GM23338 (cell line): ENCODE measurements around the gene NOXA1. TPM values are rescaled to one million over a fixed set of nuclear protein-coding genes. Genes with fewer than 3 reads are reported as not detected.
A peak's percentile ranks its signal among the peaks of the same experiment; 100 is the strongest.

ENCODE experiments used
- ATAC-seq: fragments of 200-7000 bp; cut with Tn5 transposase; 3 replicates; pipeline ENCODE4 v1.9.1; 2020
- DNase-seq: peaks from one replicate; pipeline ENCODE4 v3.0.0-alpha.2; 2015; ENCODE audit warnings: low spot score
- H2AFZ ChIP-seq: fragments of 200-600 bp; sonication (generic); 2 replicates; pipeline ENCODE4 v1.8.0; 2016; ENCODE audit warnings: antibody characterized with exemption, mild to moderate bottlenecking, moderate library complexity
- H3F3A ChIP-seq: fragments of 200-600 bp; sonication (generic); replicated peaks from 2 replicates; pipeline ENCODE4 v1.8.0; 2017; ENCODE audit warnings: antibody characterized with exemption, mixed run types, low read depth
- H3K27ac ChIP-seq: fragments of 200-600 bp; sonication (generic); 2 replicates; pipeline ENCODE4 v1.6.1; 2016; ENCODE audit warnings: low read depth
- H3K27me3 ChIP-seq: fragments of 200-600 bp; sonication (generic); 2 replicates; pipeline ENCODE4 v1.8.0; 2016; ENCODE audit warnings: mild to moderate bottlenecking, mixed run types, moderate library complexity; ENCODE audit not compliant: insufficient read depth
- H3K36me3 ChIP-seq: fragments of 200-600 bp; sonication (generic); 2 replicates; pipeline ENCODE4 v1.8.0; 2016; ENCODE audit warnings: mild to moderate bottlenecking; ENCODE audit not compliant: insufficient read depth
- H3K4me1 ChIP-seq: fragments of 200-600 bp; sonication (generic); 2 replicates; pipeline ENCODE4 v1.8.0; 2016; ENCODE audit warnings: mild to moderate bottlenecking, moderate library complexity; ENCODE audit not compliant: insufficient read depth
- H3K4me2 ChIP-seq: fragments of 200-600 bp; sonication (generic); 2 replicates; pipeline ENCODE4 v1.7.1; 2017; ENCODE audit warnings: mixed run types
- H3K4me3 ChIP-seq: fragments of 200-600 bp; sonication (generic); 2 replicates; pipeline ENCODE4 v1.6.1; 2016; ENCODE audit warnings: mixed run types
- H3K79me2 ChIP-seq: fragments of 200-600 bp; sonication (generic); replicated peaks from 2 replicates; pipeline ENCODE4 v1.8.0; 2017; ENCODE audit warnings: mild to moderate bottlenecking; ENCODE audit not compliant: insufficient read depth
- H3K9me2 ChIP-seq: fragments of 200-600 bp; sonication (generic); 2 replicates; pipeline ENCODE4 v1.8.0; 2017; ENCODE audit not compliant: insufficient read depth
- H4K20me1 ChIP-seq: fragments of 200-600 bp; sonication (generic); replicated peaks from 2 replicates; pipeline ENCODE4 v1.8.0; 2017; ENCODE audit warnings: mild to moderate bottlenecking; ENCODE audit not compliant: insufficient read depth
- H3K27ac Mint-ChIP-seq: 2 replicates; pipeline ENCODE4 v1.8.0; 2020; ENCODE audit warnings: inconsistent platforms, mild to moderate bottlenecking, moderate library complexity, mixed read lengths
- H3K27me3 Mint-ChIP-seq: 3 replicates; pipeline ENCODE4 v1.8.0; 2022; ENCODE audit warnings: low read depth, mild to moderate bottlenecking, moderate library complexity, mixed read lengths, inconsistent platforms; ENCODE audit not compliant: insufficient read depth, poor library complexity
- H3K36me3 Mint-ChIP-seq: 3 replicates; pipeline ENCODE4 v1.8.0; 2021; ENCODE audit warnings: low read depth, mild to moderate bottlenecking, inconsistent platforms, moderate library complexity, mixed read lengths
- H3K4me1 Mint-ChIP-seq: 3 replicates; pipeline ENCODE4 v1.8.0; 2020; ENCODE audit warnings: mild to moderate bottlenecking, inconsistent platforms, mixed read lengths
- H3K4me3 Mint-ChIP-seq: 3 replicates; pipeline ENCODE4 v1.8.0; 2021; ENCODE audit warnings: moderate library complexity, mild to moderate bottlenecking, inconsistent platforms, mixed read lengths
- H3K9me3 Mint-ChIP-seq: 3 replicates; pipeline ENCODE4 v1.8.0; 2020; ENCODE audit warnings: moderate library complexity, mild to moderate bottlenecking, inconsistent platforms, mixed read lengths
- CREB1 ChIP-seq: fragments of 250-450 bp; sonication (Bioruptor Pico); IDR thresholded peaks from 2 replicates; pipeline ENCODE4 v1.5.0; 2020; ENCODE audit warnings: low read depth, mild to moderate bottlenecking, moderate library complexity
- EZH2 ChIP-seq: fragments of 200-600 bp; sonication (generic); IDR thresholded peaks from one replicate; pipeline ENCODE4 v1.8.0; 2017; ENCODE audit warnings: antibody characterized with exemption, mild to moderate bottlenecking, low read depth; ENCODE audit not compliant: unreplicated experiment
- EZH2phosphoT487 ChIP-seq: fragments of 200-600 bp; sonication (generic); IDR thresholded peaks from one replicate; pipeline ENCODE4 v1.8.1; 2018; ENCODE audit warnings: antibody characterized with exemption; ENCODE audit not compliant: unreplicated experiment
- JUNB ChIP-seq: IDR thresholded peaks from one replicate; pipeline ENCODE4 v1.6.1; 2016; ENCODE audit warnings: antibody characterized with exemption; ENCODE audit not compliant: unreplicated experiment
- NANOG ChIP-seq: IDR thresholded peaks from 2 replicates; pipeline ENCODE4 v1.6.1; 2016; ENCODE audit warnings: antibody characterized with exemption, borderline replicate concordance
- POLR2AphosphoS5 ChIP-seq: IDR thresholded peaks from 2 replicates; pipeline ENCODE4 v1.6.1; 2016; ENCODE audit warnings: antibody characterized with exemption, low read depth
- STAT1 ChIP-seq: IDR thresholded peaks from one replicate; pipeline ENCODE4 v1.6.1; 2016; ENCODE audit warnings: antibody characterized with exemption; ENCODE audit not compliant: unreplicated experiment
- ZNF114 ChIP-seq: fragments of 250-450 bp; sonication (Bioruptor Pico); IDR thresholded peaks from 2 replicates; pipeline ENCODE4 v1.5.0; 2020; ENCODE audit warnings: mild to moderate bottlenecking, moderate library complexity
- ZNF331 ChIP-seq: fragments of 250-450 bp; sonication (Bioruptor Pico); IDR thresholded peaks from 2 replicates; pipeline ENCODE4 v1.5.0; 2020; ENCODE audit warnings: low read depth, mild to moderate bottlenecking, moderate library complexity
- polyA plus RNA-seq: library from polyadenylated mRNA; unstranded; fragments of >200 nt; fragmentation: Nextera tagmentation; extraction: Ambion mirVana; gene quantifications from 2 replicates; pipeline ENCODE4 v1.2.1, GENCODE V29; 2016
- total RNA-seq: library from RNA; depleted of rRNA; stranded (reverse); fragments of >200 nt; shearing (Covaris generic); gene quantifications from 2 replicates; pipeline ENCODE4 v1.2.3, GENCODE V29; 2014
- TF ChIP-seq, protein P1 (sequence below), 2 experiments: fragments of 200-600 bp in 1 of 2; sonication (generic) in 1 of 2; conservative IDR thresholded peaks; 2 replicates each; pipeline versions ENCODE4 v1.5.1 to v1.6.1; 2016 to 2017; ENCODE audit warnings: antibody characterized with exemption in 2 of 2, low read depth in 2 of 2, mild to moderate bottlenecking in 2 of 2, moderate library complexity in 1 of 2
- TF ChIP-seq, protein P2 (sequence below): IDR thresholded peaks from one replicate; pipeline ENCODE4 v1.6.1; 2018; ENCODE audit warnings: antibody characterized with exemption; ENCODE audit not compliant: unreplicated experiment
- TF ChIP-seq, protein P3 (sequence below): IDR thresholded peaks from 2 replicates; pipeline ENCODE4 v1.6.1; 2016; ENCODE audit warnings: antibody characterized with exemption

Gene NOXA1
- total and polyA plus RNA-seq, 2 experiments from 2014 or later: 0.59 to 0.68 TPM

DNA sequence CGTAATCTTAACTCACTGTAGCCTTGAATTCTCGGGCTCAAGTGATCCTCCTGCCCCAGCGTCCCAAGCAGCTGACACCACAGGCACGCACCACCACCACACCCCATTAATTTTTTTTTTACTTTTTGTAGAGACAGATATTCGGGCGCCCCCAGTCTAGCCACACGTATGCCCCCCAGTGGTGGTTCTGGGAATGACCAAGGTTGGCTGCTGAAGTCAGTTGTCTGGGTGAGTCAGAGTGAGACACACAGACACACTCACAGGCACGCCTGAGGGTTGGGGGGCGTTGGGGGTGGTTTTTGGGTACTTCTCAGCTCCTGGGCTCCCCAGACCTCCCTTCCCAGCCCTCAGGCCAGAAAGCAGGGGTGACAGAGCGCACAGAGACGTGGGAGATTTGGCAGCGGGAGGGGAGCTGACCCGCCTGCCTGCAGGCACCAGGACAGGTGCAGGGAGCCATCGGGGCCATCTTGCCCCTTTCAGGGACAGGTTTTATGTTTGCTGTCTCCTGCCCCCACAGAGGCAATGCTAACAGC is 22.1 kb downstream of the NOXA1 start:
- Histone ChIP-seq H3K9me2 (no peaks in the 10 kb centered on the region), H3K4me2 (peak overlapping the region; percentile 62; the same call in 1 of the 2 replicates), H3F3A (0 out of 2 replicates have a peak, but pooled peaks cover 4% of the 10 kb centered on the region), H2AFZ (peak overlapping the region; percentile 83; the same call in 1 of the 2 replicates), H4K20me1 (no peaks in the 10 kb centered on the region), H3K79me2 (no peaks in the 10 kb centered on the region), H3K36me3 (no peaks in the 10 kb centered on the region), H3K4me3 (no peak overlapping the region), H3K27me3 (no peaks in the 10 kb centered on the region), H3K27ac (no peak overlapping the region), H3K4me1 (peaks cover 5% of the 10 kb centered on the region; the same call in 1 of the 2 replicates)
- ATAC-seq (peak; percentile 47), DNase-seq (peak; percentile 86)
- Mint-ChIP-seq H3K4me1 (peaks cover 5% of the 10 kb centered on the region), H3K27me3 (peaks cover 7% of the 10 kb centered on the region), H3K36me3 (peaks cover 3% of the 10 kb centered on the region; the same call in 1 of the 3 replicates), H3K9me3 (no peaks in the 10 kb centered on the region; the same call in 2 of the 3 replicates), H3K4me3 (peak overlapping the region; percentile 31; the same call in 1 of the 3 replicates), H3K27ac (no peak overlapping the region)
- TF ChIP-seq STAT1: no peak
- TF ChIP-seq, protein P1, sequence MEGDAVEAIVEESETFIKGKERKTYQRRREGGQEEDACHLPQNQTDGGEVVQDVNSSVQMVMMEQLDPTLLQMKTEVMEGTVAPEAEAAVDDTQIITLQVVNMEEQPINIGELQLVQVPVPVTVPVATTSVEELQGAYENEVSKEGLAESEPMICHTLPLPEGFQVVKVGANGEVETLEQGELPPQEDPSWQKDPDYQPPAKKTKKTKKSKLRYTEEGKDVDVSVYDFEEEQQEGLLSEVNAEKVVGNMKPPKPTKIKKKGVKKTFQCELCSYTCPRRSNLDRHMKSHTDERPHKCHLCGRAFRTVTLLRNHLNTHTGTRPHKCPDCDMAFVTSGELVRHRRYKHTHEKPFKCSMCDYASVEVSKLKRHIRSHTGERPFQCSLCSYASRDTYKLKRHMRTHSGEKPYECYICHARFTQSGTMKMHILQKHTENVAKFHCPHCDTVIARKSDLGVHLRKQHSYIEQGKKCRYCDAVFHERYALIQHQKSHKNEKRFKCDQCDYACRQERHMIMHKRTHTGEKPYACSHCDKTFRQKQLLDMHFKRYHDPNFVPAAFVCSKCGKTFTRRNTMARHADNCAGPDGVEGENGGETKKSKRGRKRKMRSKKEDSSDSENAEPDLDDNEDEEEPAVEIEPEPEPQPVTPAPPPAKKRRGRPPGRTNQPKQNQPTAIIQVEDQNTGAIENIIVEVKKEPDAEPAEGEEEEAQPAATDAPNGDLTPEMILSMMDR (conservative IDR thresholded peaks at IDR 0.05; ENCODE audit: low read depth in 2 of 2): peak; percentile 83 to 84

DNA sequence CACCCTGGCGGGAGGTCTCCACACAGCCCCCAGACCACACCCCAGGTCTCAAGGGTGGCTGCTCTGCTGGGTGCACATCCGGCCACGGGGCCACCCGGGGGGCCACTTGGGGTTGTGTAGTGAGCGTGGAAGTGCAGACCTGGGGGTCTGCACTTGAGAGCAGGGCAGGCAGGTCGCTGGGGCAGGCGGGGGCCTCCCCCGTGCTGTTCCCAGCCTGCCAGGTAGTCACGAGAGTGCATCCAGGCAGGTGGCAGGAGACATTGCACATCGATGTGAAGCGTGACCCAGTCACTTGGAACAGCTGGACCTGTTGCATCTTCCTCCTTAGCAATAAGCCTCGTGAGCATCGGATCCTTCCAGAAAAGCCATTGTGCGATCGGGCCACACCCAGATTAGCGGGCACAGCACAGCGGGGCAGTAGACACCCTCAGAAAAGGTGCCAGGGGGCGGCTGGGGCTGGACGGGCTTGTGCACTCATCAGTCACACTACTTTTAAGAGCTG is 22.8 kb downstream of the NOXA1 start:
- ATAC-seq: no peak
- Histone ChIP-seq H3K4me2 (no peak overlapping the region), H3F3A (0 out of 2 replicates have a peak, but pooled peaks cover 4% of the 10 kb centered on the region), H3K27me3 (no peaks in the 10 kb centered on the region), H3K9me2 (no peaks in the 10 kb centered on the region), H3K4me1 (peaks cover 5% of the 10 kb centered on the region; the same call in 1 of the 2 replicates), H2AFZ (no peak overlapping the region), H3K4me3 (no peak overlapping the region), H3K79me2 (no peaks in the 10 kb centered on the region), H3K27ac (no peak overlapping the region), H4K20me1 (no peaks in the 10 kb centered on the region), H3K36me3 (no peaks in the 10 kb centered on the region)
- H3K4me1 Mint-ChIP-seq: peaks cover 5% of the 10 kb centered on the region
- DNase-seq: no peak
- H3K27ac Mint-ChIP-seq: no peak overlapping the region
- H3K4me3 Mint-ChIP-seq: no peak overlapping the region
- H3K27me3 Mint-ChIP-seq: peaks cover 7% of the 10 kb centered on the region
- TF ChIP-seq EZH2 (no peak), POLR2AphosphoS5 (no peak), ZNF331 (CRISPR knock-in tag) (no peak), EZH2phosphoT487 (no peak), ZNF114 (CRISPR knock-in tag) (no peak), JUNB (no peak), STAT1 (no peak), NANOG (no peak), CREB1 (CRISPR knock-in tag) (no peak)
- TF ChIP-seq, protein P2, sequence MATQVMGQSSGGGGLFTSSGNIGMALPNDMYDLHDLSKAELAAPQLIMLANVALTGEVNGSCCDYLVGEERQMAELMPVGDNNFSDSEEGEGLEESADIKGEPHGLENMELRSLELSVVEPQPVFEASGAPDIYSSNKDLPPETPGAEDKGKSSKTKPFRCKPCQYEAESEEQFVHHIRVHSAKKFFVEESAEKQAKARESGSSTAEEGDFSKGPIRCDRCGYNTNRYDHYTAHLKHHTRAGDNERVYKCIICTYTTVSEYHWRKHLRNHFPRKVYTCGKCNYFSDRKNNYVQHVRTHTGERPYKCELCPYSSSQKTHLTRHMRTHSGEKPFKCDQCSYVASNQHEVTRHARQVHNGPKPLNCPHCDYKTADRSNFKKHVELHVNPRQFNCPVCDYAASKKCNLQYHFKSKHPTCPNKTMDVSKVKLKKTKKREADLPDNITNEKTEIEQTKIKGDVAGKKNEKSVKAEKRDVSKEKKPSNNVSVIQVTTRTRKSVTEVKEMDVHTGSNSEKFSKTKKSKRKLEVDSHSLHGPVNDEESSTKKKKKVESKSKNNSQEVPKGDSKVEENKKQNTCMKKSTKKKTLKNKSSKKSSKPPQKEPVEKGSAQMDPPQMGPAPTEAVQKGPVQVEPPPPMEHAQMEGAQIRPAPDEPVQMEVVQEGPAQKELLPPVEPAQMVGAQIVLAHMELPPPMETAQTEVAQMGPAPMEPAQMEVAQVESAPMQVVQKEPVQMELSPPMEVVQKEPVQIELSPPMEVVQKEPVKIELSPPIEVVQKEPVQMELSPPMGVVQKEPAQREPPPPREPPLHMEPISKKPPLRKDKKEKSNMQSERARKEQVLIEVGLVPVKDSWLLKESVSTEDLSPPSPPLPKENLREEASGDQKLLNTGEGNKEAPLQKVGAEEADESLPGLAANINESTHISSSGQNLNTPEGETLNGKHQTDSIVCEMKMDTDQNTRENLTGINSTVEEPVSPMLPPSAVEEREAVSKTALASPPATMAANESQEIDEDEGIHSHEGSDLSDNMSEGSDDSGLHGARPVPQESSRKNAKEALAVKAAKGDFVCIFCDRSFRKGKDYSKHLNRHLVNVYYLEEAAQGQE: no peak
- TF ChIP-seq, protein P3, sequence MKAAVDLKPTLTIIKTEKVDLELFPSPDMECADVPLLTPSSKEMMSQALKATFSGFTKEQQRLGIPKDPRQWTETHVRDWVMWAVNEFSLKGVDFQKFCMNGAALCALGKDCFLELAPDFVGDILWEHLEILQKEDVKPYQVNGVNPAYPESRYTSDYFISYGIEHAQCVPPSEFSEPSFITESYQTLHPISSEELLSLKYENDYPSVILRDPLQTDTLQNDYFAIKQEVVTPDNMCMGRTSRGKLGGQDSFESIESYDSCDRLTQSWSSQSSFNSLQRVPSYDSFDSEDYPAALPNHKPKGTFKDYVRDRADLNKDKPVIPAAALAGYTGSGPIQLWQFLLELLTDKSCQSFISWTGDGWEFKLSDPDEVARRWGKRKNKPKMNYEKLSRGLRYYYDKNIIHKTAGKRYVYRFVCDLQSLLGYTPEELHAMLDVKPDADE: no peak
- H3K36me3 Mint-ChIP-seq: peaks cover 3% of the 10 kb centered on the region; the same call in 1 of the 3 replicates
- no peaks in the 10 kb centered on the region; the same call in 2 of the 3 replicates for H3K9me3 Mint-ChIP-seq
